GM21381 (cell line): ENCODE results near the gene FAM13A.

Experiments used
- ATAC-seq: cut with Tn5 transposase; IDR thresholded peaks from one replicate; pipeline ENCODE4 v1.9.1; 2021; ENCODE audit warnings: mild to moderate bottlenecking, moderate library complexity; ENCODE audit not compliant: unreplicated experiment

The FAM13A gene

DNA sequence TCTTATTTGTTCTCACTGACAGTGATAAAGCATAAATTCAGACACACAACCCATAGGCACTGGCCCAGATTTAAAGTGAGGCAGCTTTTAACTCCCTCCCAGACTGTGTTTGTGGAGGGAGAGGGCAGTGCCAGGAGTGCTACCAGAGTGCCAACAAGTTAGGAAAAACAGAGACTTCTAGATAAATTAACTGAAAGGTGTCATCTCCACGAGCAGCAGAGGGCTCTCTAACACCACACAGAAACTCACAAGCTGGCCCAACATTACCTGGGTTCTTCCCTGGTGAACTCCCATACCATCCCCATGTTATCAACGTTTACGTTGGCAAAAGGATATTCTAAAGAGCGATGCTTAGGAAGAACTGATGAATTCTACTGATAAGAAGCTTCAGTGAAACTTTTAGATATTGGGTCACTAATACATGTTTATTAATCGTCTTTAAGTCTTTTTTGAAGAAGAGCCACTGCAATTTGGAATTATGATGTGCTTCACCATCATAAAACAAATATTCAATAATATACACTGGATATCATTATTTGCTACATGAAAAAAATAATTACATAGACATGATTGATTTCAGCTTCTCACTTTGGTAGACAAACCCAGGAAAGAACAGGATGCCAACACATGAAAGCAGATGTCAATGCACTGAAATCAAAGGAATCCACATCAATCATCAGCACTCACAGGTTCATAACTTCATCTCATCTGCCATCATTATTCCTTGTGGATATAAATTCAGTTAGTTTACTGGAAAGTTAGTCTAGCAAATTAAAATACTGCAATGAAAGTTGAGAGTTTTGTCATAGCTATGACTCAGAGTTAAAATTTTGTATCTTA lies 238.1 kb downstream of the FAM13A start:
- ATAC-seq: no peak

DNA sequence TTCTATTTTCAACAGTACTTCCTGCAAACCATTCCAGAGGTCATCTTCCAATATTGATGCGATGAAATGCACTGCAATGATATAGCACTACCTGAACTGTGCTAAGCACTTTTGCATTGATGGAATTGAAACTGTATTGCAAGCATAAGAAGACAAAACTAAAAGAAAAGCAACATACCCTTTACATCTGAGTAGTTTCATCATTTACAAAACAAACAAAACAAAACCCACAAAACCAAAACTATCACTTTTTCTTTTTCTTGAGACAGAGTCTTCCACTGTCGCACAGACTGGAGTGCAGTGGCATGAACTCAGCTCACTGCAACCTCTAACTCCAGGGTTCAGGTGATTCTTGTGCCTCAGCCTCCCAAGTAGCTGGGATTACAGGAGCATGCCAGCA lies 239.2 kb downstream of the FAM13A start:
- no peak for ATAC-seq

DNA sequence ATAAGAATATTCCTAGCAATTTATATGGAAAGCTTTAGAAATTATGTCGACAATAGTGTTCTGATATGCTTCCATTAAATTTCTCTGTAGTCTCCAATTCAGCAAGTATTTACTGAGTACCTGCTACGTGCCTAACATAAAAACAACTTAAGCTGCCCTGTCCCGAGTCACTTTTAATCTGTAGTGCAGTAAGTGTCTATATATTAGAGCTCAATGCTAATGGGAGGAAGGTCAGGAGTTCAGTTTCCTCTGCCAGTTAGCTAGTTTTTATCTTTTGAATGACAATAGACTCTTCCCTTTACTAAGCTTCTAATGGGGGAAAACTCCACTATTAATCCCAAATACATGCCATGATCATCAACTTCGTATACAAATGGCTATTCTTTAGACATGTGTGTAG lies 240.6 kb downstream of the FAM13A start:
- ATAC-seq: no peak

DNA sequence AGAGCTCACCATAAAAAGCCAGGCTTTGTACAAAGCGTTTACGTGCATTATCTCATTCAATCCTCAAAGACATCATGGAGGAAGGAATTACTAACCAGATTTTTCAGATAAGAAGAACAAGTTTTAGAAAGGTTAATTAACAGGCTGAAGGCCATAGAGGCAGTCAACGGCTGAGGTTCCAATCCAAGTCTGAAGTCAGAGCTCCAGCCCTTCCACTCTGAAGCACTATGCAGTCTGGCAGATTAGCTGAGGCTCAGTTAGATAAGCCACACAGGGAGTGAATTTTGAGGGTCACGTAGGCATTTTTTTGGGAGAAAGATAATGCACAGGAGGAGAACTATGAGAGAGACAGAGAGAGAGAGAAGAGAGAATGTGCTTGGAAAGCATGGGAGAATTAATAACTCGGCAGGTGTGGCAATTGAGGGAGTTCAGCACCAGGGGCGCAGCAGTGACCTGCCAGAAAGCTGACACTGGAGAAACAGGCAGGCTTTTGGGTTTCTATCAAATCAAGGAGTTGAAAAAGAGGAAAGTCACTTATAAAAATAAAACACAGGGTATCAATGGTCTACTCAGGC lies 242.9 kb downstream of the FAM13A start:
- no peak for ATAC-seq

DNA sequence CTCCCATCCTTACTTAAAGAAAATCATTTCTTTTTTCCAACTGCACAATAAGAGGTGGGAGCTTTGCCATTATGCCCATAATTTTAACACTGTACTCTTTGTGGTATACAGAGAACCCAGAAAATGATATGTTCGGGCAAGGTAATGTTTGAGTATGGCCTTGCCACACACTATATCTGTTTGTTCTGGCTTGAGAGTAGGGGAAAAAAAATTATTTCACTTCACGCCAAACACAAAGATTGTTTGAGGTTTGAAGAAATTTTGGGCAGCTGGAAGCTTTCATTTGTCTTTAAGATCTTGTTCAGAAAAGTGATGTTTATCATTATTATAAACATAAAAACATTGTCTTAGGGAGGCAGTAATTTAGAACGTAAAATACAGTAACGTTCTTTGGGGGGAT lies 244.0 kb downstream of the FAM13A start:
- ATAC-seq: no peak

DNA sequence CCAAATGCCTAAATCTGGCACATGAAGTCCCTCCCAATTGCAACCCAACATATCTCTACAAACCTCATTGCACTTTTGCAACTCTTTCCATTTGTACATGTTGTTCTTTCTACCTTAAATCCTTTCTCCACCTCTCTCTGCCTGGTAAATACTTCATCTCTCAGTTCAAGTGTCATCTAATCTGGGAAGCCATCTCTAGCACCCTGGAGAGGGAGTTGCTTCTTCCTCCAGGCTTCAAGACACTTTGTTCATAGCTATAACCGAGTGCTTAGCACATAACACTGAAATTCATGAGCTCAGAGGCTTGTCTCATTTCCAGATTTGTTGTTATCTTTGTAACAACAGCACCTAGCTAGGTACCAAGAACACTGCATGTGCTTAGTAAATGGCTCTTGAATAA lies 244.6 kb downstream of the FAM13A start:
- no peak for ATAC-seq

DNA sequence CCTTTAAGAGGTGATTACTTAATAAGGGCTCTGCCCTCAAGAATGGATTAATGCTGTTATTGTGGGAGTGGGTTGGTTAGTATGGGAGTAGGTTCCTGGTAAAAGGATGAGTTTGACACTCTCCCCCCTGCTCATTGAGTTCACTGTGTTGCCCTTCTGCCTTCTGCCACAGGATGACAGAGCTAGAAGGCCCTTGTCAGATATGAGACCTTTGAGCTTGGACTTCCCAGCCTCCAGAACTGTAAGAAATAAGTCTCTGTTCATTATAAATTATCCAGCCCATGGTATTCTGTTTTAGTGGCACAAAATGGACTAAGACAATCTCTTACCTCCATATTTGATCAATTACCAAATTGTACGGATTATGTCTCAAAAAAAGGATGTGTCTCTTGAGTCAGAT lies 245.1 kb downstream of the FAM13A start:
- ATAC-seq: no peak

DNA sequence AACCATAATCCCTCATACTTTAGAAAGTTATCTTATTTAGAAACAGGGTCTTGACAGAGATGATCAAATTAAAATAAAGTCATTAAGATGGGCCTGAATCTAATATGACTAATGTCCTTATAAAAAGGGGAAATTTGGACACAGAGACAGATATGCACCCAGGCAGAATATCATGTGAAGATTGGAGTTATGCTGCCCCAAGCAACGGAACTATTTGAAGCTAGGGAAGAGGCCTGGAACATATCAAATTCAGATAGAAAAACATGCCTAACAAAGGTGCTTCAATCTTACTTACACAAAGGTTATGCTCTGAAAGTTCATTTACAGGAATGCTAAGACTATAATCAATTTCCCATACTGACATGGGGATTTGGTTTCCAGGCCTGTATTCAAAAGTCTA lies 246.7 kb downstream of the FAM13A start:
- no peak for ATAC-seq

DNA sequence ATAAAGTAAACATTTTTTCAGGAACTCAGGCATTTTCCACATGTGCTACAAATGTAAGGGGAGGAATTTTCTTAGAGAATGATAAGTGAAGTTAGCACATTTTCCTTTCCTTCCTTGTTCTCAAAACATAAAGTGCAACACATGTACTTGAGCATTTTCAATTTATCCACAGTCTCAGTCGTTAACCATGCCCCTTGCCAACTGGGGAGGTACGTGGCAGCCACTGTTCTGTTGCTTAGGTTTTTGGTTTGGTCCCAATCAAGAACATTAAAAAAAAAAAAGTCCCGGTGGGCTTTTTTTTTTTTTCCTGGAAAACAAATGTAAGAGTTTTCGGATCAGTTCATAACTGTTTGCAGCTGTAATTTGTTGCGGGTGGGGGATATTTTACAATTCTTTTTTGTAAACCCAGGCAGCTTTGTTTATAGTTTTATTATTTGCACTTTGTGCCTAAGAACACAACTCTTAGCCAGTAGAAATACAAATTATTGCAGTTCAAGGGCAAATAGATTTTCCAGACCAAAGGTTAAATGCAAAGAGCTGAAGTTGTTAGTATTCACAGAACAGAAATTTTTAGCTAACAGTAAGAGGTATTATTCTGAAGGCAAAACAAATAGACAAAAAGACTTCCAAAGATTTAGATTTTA lies 247.3 kb downstream of the FAM13A start:
- ATAC-seq: no peak

DNA sequence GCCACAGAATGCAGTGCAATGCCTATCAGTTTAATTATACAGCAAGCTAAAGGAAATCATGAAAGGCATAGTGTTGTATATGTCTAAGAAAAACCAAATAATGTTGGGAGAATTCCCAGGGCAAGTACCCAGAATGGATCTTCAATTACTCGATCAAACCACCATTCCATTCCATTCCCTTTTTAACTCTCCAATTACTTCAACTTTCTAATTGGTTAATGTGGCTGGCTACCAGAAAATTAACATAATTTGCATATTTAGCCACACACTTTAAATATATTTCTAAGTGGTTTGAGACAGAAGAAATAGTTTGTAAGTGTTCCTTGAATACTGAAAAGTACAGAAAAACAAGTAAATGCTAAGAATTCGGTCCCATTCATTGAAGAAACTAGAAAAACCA lies 247.9 kb downstream of the FAM13A start:
- no peak for ATAC-seq

DNA sequence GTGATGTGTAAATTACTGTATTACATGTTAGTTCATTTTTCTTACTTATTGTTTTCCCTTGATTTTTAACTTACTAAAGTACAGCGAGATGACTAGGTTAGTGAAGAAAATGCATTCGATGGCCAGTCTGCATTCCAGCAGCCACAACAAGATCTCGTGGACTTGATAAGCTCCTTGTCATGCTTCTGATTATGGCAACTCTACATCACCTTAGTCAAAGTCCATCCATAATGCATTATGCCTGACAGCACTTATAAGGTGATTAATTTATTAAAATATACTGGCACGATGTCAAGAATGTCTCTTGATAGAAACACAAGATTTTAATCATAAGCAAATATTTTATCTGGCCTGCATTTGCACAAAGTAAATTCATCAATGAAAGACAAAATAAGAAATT lies 249.5 kb downstream of the FAM13A start:
- ATAC-seq: no peak

DNA sequence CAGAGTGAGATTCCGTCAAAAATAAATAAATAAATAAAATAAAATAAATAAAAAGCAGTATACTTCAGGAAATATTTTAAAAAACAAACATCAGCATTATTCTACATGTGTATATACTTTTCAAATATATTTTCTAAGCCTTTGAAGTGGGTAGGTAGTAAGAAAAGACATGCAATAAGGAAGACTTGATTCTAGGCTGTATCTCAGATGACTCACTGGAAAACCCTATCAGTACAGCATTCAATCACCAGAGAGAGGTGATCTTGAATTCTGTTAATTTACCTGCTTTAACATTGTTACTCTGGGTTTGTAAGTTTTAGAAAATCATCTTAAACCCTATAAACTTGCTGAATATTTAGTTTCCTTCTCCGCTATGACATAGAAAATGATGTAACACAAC lies 252.8 kb downstream of the FAM13A start:
- ATAC-seq: no peak

DNA sequence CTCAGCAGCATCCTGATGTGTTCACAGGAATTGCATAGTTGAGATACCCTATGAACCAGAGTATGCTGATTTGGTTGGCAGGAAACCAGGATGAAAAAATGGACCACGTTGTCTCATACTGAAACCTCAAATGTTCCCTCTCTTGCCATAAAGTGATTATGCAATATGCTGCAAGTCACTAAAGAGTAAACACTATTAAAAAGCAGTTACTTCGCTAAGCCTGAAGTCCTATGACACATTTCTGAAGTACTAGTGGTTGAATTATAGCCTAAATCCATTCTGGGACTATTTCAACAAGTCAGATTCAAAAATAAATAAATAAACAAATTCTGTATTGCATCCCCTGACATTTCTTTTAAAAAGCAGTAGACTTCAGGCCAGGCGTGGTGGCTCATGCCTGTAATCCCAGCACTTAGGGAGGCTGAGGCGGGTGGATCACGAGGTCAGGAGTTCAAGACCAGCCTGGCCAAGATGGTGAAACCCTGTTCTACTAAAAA lies 253.3 kb downstream of the FAM13A start:
- peak; percentile 74 for ATAC-seq

DNA sequence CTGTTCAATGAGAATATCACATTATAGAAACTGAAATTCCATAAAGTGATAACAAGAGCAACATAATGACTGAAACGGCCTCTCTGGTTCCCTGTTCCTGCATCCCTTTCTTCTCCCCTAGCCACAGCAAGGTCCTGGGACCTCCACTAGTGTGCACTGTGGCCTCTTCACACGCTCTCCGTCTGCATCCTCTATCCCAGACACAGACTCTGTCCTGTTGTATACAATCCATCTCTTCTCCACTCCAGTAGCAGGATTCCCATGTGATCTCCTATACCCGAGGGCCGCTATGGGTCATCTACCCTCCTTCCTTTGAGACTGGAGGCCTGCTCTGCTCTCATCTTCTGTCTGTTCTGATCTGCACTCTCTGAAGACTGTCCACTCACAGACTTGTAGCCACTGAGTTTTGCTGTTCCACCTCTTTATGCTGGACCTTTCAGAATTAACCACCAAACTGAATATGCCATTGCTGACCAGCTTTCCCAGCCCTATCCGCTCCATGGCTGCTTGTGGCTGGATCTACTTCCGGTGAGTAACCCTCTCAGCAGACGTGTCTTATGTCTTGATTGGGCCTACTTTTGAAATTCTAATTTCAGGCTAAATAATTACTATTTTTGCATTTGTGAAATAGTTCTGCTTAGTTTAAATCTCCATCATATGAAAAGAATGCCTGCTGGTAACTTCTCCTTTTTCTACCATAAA lies 254.2 kb downstream of the FAM13A start:
- ATAC-seq: no peak

DNA sequence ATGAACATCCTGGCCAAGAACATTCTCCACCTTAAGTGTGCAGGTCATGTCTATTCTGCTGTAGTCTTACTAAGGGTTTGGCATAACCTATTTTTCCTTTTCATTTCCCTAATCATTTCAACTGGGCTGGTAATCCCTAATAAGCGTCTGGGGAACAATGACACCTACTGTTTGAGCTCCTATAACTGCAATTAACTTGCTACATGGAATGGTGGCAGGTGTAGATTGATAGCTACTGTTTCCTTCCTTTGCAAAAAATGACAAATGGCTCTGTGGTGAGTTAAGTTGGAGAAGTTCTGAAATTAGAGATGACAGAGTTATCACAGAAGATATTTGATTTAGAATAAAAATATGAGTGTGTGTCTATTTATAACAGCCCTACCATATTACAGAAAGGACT lies 254.8 kb downstream of the FAM13A start:
- no peak for ATAC-seq

DNA sequence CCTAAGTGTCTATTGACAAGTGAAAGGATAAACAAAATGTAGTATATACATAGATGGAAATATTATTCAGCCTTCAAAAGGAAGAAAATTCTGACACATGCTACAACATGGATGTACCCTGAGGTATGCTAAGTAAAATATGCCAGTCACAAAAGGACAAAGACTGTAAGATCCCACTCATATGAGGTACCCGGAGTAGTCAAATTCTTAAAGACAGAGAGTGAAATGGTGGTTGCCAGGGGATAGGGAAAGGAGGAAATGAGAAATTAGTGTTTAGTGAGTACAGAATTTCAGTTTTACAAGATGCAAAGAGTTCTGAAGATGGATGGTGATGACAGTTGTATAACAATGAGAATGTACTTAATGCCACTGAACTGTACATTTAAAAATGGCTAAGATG lies 257.1 kb downstream of the FAM13A start:
- no peak for ATAC-seq

DNA sequence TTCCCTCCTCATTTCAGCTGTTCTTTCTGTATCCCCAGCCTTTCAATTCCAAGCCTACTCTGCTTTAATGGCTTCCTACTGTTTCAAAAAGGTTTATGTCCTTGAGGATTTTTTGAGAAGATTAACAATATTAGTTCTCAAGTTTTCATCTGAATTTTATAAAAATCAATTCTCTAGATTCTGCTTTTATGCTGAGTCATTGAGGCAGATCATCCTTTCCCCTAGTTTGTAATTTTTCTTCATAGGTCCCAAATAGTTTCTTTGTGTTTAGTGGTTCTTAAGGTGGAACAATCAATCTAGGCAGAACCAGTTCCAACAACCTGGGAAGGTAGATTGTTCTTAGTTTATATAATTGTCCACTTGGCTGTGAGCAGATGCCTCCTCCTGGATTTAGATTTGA lies 259.3 kb downstream of the FAM13A start:
- ATAC-seq: no peak

DNA sequence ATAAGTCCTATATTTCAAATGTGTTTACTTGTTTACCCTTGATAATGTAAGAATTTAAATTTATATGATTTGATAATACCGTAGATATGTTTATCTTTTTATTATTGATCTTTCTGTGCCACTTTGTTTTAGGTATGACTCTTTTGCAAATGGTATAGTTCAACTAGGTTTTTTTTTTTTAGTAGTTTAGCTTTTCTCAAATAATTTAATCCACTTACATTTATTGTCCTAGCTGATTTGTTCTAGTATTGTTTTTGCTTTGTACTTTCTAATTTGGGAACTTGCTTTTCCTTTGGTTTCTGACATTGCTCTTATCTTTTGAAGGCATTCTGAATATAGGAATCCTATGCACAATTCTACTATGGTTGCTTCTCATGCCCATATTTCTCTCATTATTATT lies 260.4 kb downstream of the FAM13A start:
- no peak for ATAC-seq

DNA sequence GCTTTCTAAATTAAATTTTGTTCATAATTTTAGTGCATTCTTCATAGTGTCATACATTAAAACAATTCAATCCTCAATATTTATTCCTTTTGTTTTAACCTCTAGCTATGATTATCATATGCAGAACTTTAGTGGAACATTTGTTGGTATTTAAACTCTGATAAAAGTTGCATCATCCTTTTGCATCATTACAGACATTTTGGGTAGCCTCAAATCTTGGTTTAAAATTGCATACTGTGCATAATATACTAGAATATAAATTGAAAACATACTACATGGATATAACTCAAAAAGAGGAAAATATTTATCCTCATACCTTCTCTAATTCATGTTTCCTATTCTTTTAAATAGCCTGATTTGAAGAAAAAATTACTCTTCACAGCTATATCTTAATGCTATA lies 262.0 kb downstream of the FAM13A start:
- no peak for ATAC-seq

DNA sequence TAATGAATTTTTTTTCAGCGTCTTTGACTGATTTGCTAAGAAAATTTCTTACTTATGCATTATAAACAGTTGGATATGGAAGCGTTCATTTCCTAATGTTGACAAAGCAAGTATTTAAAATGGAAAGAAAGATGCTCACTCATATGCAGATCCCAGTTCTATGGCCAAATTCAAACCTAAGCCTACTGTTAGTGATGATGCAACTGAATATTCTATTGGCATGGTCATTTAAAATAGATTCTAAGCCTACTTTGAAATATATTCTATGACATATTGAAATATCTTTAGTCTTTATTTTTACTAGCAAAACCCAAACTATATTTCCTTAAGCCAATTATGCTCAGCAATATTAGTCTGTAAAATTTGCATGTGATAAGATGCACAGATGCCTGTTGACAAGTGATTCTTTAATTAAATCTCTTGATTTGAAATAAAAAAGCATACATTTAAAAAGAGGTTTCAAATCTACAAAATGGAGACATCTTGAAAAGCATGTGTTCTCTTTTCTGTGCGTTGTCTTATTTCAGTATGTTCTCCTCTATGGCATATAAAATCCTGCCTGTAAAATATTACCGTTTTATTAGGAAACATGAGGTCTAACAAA lies 262.8 kb downstream of the FAM13A start:
- no peak for ATAC-seq

DNA sequence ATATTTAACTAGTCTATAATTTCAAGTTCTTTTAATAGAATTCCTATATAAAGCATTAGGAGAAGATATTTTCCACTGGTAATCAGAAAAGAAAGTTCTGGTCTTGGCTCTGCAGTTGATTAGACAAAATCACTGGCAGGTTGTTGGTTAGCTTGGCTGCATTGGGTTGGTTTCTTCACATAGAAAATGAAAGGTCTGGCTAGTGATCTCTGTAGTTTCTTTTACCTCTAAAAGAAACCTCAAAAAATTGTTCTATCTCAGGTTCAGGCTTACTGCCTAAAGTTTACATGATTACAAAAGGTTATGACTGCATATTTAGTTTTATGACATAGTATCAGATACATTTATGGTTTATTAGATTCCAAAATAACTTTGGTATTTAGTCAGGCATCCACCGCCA lies 263.5 kb downstream of the FAM13A start:
- peak; percentile 71 for ATAC-seq
